Dermis microvascular lymphatic vessel endothelial cell (primary cell): ENCODE measurements around the gene PLPP3. TPM values are rescaled to one million over a fixed set of nuclear protein-coding genes. Genes with fewer than 3 reads are reported as not detected.

Experiments used
- DNase-seq, 2 donors: peaks; one replicate each; pipeline versions ENCODE4 v3.0.0 to v3.0.0-alpha.2; 2010; ENCODE audit warnings: low read depth in 2 of 2
- total RNA-seq: library from RNA; depleted of rRNA; stranded (reverse); fragments of >200 nt; gene quantifications from 2 replicates; pipeline ENCODE4 v1.2.1, GENCODE V29; 2014

PLPP3 gene
- total RNA-seq, 1 donor from 2014 or later, result 22.6 TPM

- no peak for DNase-seq
Observed at GRCh38 chr1:56548571-56548970, 30.8 kb downstream of the PLPP3 start.

- DNase-seq, result no peak
Observed at GRCh38 chr1:56547977-56548376, 31.4 kb downstream of the PLPP3 start.

- DNase-seq, result no peak
Observed at GRCh38 chr1:56547473-56547872, 31.9 kb downstream of the PLPP3 start.

- no peak for DNase-seq
Observed at GRCh38 chr1:56545711-56546110, 33.7 kb downstream of the PLPP3 start.

- DNase-seq, result no peak
Observed at GRCh38 chr1:56543783-56544612, 35.4 kb downstream of the PLPP3 start.

- DNase-seq, result no peak
Observed at GRCh38 chr1:56542651-56543050, 36.7 kb downstream of the PLPP3 start.

GRCh38 chr1:56541408-56541807, 38.0 kb downstream of the PLPP3 start:
- DNase-seq, result no peak

- no peak for DNase-seq
Observed at GRCh38 chr1:56540467-56540866, 38.9 kb downstream of the PLPP3 start.

GRCh38 chr1:56539520-56539931, 39.8 kb downstream of the PLPP3 start:
- DNase-seq, result no peak

- DNase-seq, result no peak
Observed at GRCh38 chr1:56538532-56538931, 40.8 kb downstream of the PLPP3 start.

GRCh38 chr1:56537660-56538059, 41.7 kb downstream of the PLPP3 start:
- DNase-seq, result no peak

- no peak for DNase-seq
Observed at GRCh38 chr1:56535939-56536338, 43.4 kb downstream of the PLPP3 start.

GRCh38 chr1:56535362-56535761, 44.0 kb downstream of the PLPP3 start:
- DNase-seq, result no peak

- DNase-seq, result no peak
Observed at GRCh38 chr1:56534130-56534651, 45.2 kb downstream of the PLPP3 start.

GRCh38 chr1:56533621-56534020, 45.7 kb downstream of the PLPP3 start:
- no peak for DNase-seq

- DNase-seq, result no peak
Observed at GRCh38 chr1:56533197-56533596, 46.2 kb downstream of the PLPP3 start.

GRCh38 chr1:56532350-56532683, 47.0 kb downstream of the PLPP3 start:
- DNase-seq, result no peak

GRCh38 chr1:56531624-56532349, 47.6 kb downstream of the PLPP3 start:
- no peak for DNase-seq

GRCh38 chr1:56529801-56530200, 49.6 kb downstream of the PLPP3 start:
- DNase-seq, result no peak

- DNase-seq, result peak; percentile 30 to 51
Observed at GRCh38 chr1:56527548-56528302, 51.6 kb downstream of the PLPP3 start.

- no peak for DNase-seq
Observed at GRCh38 chr1:56526571-56527174, 52.7 kb downstream of the PLPP3 start.
